LNCaP clone FGC (cell line): ENCODE results near the gene XPOT.

Source experiments
- DNase-seq: peaks from one replicate; pipeline ENCODE4 v3.0.0-alpha.2; 2011; ENCODE audit warnings: low read depth
- H3K4me3 ChIP-seq: 2 replicates; pipeline ENCODE4 v1.5.1; 2011; ENCODE audit warnings: mild to moderate bottlenecking, low read depth, low read length, control low read depth
- CTCF ChIP-seq: IDR thresholded peaks from 2 replicates; pipeline ENCODE4 v1.5.1; 2012; ENCODE audit warnings: mild to moderate bottlenecking; ENCODE audit not compliant: control insufficient read depth, insufficient read depth; ENCODE audit errors: extremely low read depth

XPOT gene

GRCh38 chr12:64455506-64455905, 51.3 kb downstream of the XPOT start:
- H3K4me3 ChIP-seq, result no peak overlapping the region
- DNase-seq, result no peak
- TF ChIP-seq CTCF, result no peak

- no peak for TF ChIP-seq CTCF
- DNase-seq, result no peak
- no peak overlapping the region for H3K4me3 ChIP-seq
Measured at GRCh38 chr12:64456119-64456518, 51.9 kb downstream of the XPOT start.

- no peak for DNase-seq
- H3K4me3 ChIP-seq, result no peak overlapping the region
- TF ChIP-seq CTCF, result no peak
Measured at GRCh38 chr12:64457032-64457431, 52.8 kb downstream of the XPOT start.

GRCh38 chr12:64457466-64457865, 53.3 kb downstream of the XPOT start:
- TF ChIP-seq CTCF, result no peak
- DNase-seq, result no peak

GRCh38 chr12:64457923-64458322, 53.7 kb downstream of the XPOT start:
- TF ChIP-seq CTCF, result no peak
- no peak for DNase-seq
- no peak overlapping the region for H3K4me3 ChIP-seq

More at GRCh38 chr12:64457466-64457865, 53.3 kb downstream of the XPOT start:
- H3K4me3 ChIP-seq, result no peak overlapping the region

GRCh38 chr12:64459394-64459891, 55.3 kb downstream of the XPOT start:
- peak overlapping the region; percentile 28; the same call in 1 of the 2 replicates for H3K4me3 ChIP-seq
- no peak for DNase-seq

More at GRCh38 chr12:64459394-64459891, 55.3 kb downstream of the XPOT start:
- TF ChIP-seq CTCF, result no peak
